ENCODE measurements around the gene RAVER2. TPM values are rescaled to one million over a fixed set of nuclear protein-coding genes. Genes with fewer than 3 reads are reported as not detected.

The RAVER2 gene
- total RNA-seq, 1 experiment from 2014 or later, result 20.3 TPM

- TF ChIP-seq NR3C1 (CRISPR knock-in tag; conservative IDR thresholded peaks at IDR 0.05; ENCODE audit: low read depth) (no peak), ZBTB43 (CRISPR knock-in tag; IDR thresholded peaks at IDR 0.05) (no peak), FOXJ3 (CRISPR knock-in tag; IDR thresholded peaks at IDR 0.05; ENCODE audit: borderline replicate concordance) (no peak), SMAD4 (CRISPR knock-in tag; IDR thresholded peaks at IDR 0.05) (no peak), ZNF232 (CRISPR knock-in tag; IDR thresholded peaks at IDR 0.05) (no peak), CREM (CRISPR knock-in tag; IDR thresholded peaks at IDR 0.05) (no peak), HMGA2 (CRISPR knock-in tag; IDR thresholded peaks at IDR 0.05) (no peak), USF2 (CRISPR knock-in tag; IDR thresholded peaks at IDR 0.05) (no peak), ZNF281 (CRISPR knock-in tag; IDR thresholded peaks at IDR 0.05) (no peak)
These were observed 120.4 kb downstream of the RAVER2 start (continued) for GRCh38 chr1:64865105-64865757.

- Mint-ChIP-seq H3K27ac (no peak overlapping the region), H3K36me3 (peaks cover 15% of the 10 kb centered on the region), H3K4me3 (no peak overlapping the region), H3K9me3 (no peaks in the 10 kb centered on the region), H3K4me1 (peaks cover 3% of the 10 kb centered on the region), H3K27me3 (ENCODE audit: low read depth) (no peaks in the 10 kb centered on the region)
- POLR2A ChIA-PET, result no interaction called here
- no peak for ATAC-seq
- DNase-seq (ENCODE audit: low spot score), result no peak
- CTCF ChIA-PET, result no interaction called here
- TF ChIP-seq JUN (CRISPR knock-in tag; IDR thresholded peaks at IDR 0.05), result no peak
- TF ChIP-seq ATF2 (CRISPR knock-in tag; IDR thresholded peaks at IDR 0.05; ENCODE audit: borderline replicate concordance, low read depth), result no peak
- no peak for TF ChIP-seq E2F1 (CRISPR knock-in tag; IDR thresholded peaks at IDR 0.05)
- no peak for TF ChIP-seq NFYB (CRISPR knock-in tag; conservative IDR thresholded peaks at IDR 0.05; ENCODE audit: low read depth)
- TF ChIP-seq NR3C1 (CRISPR knock-in tag; conservative IDR thresholded peaks at IDR 0.05; ENCODE audit: low read depth), result no peak
- no peak for TF ChIP-seq ZNF416 (CRISPR knock-in tag; IDR thresholded peaks at IDR 0.05)
- TF ChIP-seq SP1 (CRISPR knock-in tag; conservative IDR thresholded peaks at IDR 0.05), result no peak
- no peak for TF ChIP-seq TEAD1 (CRISPR knock-in tag; IDR thresholded peaks at IDR 0.05)
- no peak for TF ChIP-seq KAT7 (CRISPR knock-in tag; IDR thresholded peaks at IDR 0.05; ENCODE audit: borderline replicate concordance)
- TF ChIP-seq PRDM15 (CRISPR knock-in tag; IDR thresholded peaks at IDR 0.05), result no peak
- TF ChIP-seq ESRRA (CRISPR knock-in tag; IDR thresholded peaks at IDR 0.05; ENCODE audit: borderline replicate concordance), result no peak
- no peak for TF ChIP-seq E2F4 (CRISPR knock-in tag; IDR thresholded peaks at IDR 0.05; ENCODE audit: borderline replicate concordance, low read depth)
- no peak for TF ChIP-seq CREB1 (CRISPR knock-in tag; IDR thresholded peaks at IDR 0.05)
These were observed 121.8 kb downstream of the RAVER2 start for GRCh38 chr1:64866689-64867088.
